HG02981 (cell line): ENCODE measurements around the gene THOC1.

Experiments
- ATAC-seq: cut with Tn5 transposase; IDR thresholded peaks from one replicate; pipeline ENCODE4 v1.9.1; 2021; ENCODE audit warnings: mild to moderate bottlenecking, moderate library complexity; ENCODE audit not compliant: unreplicated experiment

THOC1 gene

DNA sequence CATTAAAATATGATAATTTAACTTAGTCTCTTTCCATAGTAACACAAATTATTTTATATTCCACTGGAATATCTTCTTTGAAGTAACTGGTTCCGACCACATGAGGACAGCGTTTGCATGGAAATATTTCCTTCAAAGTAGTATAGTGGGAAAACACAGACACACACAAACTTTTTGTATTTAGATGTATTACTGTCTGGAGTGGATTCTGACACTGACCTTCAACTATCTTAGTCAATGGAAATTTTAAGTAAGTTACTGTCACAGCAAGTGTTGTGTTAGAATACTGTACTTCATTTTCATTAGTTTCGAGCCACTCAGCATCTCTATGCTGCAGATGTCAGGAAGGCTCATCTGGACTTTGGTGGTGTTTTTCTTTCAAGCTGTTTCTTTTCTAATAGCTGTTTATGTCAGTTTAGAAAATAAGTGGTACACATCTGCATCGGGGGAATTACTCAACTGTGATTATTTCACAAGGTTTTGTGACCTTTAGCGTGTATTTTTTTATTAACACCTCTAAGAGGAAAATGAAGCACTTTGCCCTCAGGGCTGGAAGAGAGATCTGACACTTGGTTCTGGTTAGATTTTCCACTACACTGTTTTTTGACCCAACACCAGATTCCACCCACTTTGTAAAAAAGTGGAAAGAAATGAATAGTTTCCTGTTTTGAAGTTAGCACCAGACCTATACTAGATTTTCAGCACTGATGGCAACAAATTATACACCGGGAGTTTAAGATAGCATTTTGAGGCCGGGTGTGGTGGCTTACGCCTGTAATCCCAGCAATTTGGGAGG, 18.9 kb upstream of the THOC1 start:
- no peak for ATAC-seq

DNA sequence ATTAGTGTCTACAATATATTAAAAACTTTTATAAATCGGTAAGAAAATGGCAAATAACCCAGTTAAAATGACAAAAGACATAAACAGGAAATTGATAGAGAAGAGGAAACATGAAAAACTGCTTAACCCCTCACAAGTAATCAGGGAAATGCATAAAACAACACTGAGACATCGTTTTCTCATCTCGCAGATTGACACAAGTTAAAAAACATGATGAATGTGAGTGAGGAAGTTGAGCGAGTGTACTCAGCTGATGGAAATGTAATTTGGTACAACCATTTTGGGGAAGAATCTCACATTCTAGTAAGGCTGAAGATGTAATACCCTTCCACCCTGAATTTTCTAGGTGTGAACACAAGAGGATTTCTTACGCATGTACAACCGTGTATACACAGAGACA, 18.0 kb upstream of the THOC1 start:
- no peak for ATAC-seq

DNA sequence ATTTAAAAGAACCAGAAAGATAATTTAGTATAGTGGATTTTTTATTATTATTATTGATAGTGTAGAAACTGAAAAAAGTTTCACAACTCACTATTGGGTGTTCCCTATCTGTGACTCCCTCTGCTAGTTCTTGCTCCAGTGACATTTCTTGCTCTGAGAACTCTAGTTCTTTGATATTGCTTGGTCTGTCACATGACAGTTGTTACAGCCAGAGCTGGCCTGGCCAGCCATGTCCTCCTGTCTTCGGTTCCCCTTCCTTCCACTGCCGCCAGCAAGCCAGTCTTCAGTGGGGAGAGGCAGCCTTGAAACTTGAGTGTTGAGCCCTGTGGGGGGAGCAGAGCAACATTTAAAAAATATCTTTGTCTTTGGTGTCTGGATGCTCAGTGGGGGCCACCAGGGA, 7.6 kb upstream of the THOC1 start:
- no peak for ATAC-seq

DNA sequence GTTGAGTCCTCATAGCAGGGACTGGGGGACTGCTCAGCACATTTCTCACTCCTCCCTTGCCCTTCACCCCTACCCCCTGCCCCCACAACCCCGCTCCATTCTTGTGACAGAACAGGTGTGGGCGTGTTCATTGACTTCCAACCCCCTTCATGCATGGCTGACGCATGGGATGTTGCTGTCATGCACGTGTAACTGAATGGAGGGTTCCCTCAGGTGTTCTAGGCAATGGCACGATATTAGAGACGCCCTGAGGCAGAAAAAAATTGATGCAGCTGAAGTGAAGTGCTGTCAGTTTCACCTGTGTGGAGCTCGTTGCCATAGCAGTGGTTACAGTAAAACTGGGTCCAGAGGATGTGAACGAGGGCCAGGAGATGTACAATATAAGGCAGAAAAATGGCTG, 6.5 kb upstream of the THOC1 start:
- no peak for ATAC-seq

DNA sequence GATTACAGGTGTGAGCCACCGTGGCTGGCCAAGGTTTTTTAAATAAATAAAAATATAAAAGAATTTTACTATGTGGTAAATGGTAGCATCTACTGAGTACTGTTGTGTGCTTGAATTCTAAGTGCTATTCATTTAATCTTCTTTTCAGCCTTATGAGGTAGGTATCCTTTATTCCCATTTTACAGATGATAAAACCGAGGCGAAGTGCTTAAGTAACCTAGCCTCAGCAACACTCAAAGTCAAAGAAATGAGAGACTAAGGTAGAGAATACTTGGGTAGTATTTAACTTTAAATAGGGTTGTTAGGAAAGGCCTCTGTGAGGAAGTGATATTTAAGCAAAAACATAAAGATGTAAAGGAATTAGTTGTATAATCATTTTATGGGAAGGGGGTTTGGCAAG, 5.7 kb upstream of the THOC1 start:
- ATAC-seq: no peak

DNA sequence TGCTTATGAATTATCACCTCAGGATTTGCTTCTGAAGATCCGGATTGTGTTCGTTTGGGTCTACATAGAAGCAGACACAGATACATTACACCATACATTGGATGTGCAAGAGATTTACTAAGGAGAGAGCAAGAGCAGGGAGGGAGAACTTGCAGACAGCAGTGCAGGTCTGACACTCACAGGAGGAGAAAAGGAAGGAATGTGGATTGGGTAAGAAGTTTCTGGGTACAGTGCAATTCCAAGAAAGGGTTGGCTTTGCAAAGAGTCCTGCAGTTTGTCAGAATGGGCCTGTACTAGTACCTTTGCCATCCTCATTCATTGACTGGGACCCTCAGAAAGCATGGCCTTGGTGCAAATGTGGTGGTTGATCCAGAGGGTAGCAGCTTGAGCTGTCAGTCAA, 4.8 kb upstream of the THOC1 start:
- ATAC-seq: no peak

DNA sequence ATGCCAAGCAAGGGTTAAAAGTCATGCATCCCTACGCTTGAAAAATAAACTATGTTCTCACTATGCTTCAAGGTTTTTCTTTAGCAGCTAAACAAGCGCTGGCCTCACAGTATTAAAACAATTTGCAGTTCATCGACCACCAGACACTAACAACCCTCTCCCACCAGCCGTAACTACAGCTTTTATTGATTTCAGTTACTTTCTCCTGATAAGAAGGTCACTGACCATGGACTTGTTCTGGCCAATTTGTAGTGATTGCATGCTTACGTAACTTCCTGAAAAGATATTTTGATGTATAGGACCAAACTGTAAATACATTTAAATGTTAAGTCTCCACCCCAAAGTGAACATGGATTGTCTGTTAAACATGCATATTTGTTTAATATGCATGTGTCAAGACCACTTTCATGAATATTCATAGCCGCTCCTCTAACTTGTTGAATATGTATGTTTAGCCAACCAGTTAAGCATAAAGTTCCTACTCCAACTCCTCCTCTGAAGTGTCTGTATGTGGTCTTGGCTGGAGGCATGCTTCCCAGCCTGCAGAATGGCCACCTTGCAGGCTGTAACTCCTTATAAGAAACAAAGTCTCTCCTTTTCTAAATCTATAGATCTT, 1.7 kb upstream of the THOC1 start:
- ATAC-seq: no peak

DNA sequence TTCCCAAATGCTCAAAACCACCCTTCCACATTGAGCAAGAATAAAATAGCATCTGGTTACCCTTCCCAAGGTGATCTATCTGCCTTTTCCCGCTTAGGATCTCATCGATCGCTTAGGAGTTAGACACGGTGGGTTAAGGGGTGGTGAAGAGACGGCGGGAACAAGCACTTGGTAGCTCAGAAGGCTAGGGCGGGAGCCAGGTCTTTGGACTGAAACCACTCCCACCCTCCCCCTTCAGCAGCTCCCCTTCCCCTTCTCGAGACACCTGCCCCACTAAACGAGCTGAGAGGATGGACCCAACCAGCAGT, 513 bp downstream of the THOC1 start:
- no peak for ATAC-seq

DNA sequence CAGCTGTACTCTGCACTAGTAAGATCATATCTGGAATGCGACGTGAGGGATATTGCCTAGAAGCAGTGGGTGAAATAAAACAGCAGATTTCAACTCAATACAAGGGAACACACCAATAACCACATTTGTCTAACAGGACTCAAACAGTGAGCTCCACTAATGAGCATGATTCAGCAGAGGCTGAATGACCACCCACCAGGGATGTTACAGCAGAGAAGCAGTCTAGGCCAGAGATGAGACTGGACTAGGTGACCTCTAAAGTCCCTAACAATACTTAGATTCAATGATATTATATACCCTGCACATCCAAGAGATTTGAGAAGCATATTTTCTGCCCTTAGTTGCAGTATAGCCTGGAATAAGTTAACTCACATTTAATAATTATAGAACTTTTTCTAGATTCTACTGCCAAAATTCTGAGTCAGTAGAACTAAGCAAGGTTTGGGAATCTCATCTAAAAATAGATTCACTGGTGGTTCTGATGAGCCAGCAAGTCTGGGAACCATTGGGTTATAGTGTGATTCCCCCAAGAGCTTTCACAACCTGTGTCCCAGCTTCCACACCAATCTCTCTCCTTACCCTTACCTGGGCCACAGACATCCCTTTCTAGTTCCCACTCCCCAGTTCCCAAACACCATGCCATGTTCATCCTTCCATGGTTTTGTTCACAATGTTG, 6.3 kb downstream of the THOC1 start:
- ATAC-seq: no peak

DNA sequence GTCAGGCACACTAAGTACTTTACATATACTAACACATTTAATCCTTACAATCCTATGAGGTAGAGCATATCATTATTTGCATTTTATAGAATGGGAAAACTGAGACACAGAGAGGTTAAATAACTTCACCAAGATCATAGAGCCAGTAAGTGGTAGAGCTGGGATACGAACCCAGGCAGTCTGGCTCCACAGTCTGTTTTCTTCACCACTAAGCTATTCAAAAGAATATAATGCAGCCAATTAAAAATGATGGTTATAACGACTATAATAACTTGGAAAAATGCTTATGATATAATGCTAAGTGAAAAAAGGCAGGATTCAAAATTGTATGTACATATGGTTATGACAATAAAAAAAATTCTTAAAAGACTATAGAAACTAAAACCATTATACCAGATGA, 7.3 kb downstream of the THOC1 start:
- ATAC-seq: no peak

DNA sequence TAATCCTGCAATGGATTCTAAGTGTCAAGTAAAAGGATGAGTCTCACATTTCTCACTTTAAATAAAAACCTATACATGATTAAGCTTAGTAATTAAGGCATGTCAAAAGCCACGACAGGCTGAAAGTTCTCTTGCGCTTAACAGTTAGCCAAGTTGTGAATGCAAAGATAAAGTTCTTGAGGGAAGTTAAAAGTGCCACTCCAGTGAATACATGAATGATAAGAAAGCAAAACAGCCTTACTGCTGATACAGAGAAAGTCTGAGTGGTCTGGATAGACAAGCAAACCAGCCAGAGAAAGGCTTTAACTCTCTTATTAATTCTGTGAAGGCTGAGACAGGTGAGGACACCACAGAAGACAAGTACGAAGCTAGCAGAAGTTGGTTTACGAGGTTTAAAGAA, 12.7 kb downstream of the THOC1 start:
- ATAC-seq: no peak

DNA sequence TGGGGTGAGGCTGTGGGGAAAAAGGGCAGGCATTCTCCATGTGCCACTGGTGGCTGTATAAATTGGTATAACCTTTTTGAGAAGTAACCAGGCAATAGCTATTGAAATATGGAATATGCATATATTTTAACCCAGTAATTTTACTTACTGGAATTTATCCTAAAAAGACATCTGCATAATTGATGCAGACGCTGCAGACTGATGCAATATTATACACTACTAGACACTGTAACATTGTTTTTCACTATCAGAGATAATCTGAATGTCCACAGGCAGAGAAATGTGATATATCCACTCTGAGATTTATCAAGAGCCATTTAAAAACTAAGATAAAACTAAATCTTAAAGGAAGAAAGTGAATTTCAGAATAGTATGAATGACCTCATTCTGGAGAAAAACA, 14.7 kb downstream of the THOC1 start:
- ATAC-seq: no peak

DNA sequence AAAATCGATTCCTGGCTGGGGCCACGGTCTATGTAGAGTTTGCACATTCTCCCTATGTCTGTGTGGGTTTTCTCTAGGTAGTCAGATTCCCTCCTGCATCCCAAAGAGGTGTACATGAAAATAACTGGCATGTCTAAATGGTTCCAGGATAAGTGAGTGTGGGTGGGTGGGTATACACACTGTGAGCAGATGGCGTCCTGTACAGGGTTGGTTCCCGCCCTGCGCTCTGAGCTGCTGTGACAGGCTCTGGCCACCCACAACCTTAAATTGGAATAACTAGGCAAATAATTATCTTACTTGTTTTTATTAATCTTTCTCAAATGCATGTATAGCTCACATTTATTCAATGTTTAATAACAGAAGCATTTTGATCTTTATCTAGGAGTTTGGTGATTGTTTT, 16.3 kb downstream of the THOC1 start:
- ATAC-seq: no peak

DNA sequence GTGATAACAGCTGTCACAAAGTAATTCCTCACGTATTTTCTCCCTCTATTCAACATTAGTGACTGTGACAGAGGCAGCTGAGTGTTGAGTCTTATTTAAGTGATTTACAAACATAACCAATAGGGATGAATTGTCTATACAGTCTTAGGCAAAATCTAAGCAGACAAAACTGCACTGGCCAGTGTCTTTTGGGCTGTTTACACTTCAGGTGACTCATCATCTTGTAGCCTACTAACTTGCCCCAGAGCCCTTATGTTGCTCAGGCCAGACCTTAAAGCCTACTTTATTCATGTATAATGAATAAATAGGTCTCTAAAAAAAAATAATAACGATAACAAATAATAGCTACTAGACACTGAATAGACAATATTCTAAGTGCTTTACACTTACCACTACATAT, 17.2 kb downstream of the THOC1 start:
- ATAC-seq: no peak

DNA sequence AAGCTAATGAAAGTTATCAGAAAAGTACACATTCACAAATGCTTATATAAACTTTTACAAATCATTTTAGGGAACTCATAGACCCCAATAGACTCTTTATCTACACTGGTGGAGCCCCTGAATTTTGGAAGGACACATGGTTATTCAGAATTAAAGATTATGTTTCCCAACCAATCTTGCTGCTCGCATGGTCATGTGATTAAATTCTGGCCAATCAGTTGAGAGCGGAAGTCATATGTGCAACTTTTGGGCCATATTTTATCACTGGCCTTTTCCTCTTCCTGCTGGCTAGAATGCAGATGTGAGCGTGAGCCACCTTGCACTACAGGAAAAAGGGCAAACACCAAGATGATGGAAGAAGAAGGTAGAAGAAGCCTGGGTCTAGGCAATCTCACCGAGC, 19.8 kb downstream of the THOC1 start:
- no peak for ATAC-seq

DNA sequence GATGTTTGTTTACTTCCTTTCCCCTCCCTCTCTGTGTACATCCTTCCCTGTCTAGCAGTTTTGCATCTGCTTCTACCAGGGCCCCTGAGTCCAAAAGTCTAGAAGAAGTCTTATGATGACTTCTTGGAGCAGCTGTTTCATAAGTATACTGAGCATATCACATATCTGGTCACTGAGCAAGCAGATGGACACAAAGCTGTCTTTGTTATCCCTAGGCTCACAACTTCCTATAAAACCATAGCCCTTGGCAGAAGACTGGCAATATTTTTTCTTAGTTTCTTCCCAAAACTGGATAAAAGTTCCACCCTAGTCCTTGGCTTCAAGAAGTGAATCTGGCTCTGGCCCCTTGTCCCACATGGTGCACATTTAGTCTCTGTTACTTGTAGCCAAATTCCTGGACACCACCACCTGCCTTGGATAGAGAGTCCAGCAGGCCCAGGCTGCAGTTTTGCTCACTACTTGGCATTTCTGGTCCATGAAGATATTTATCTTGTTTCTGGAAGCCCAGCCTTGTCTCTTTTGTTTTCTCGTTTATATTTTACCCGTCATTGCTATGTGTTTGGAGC, 22.5 kb downstream of the THOC1 start:
- ATAC-seq: no peak

DNA sequence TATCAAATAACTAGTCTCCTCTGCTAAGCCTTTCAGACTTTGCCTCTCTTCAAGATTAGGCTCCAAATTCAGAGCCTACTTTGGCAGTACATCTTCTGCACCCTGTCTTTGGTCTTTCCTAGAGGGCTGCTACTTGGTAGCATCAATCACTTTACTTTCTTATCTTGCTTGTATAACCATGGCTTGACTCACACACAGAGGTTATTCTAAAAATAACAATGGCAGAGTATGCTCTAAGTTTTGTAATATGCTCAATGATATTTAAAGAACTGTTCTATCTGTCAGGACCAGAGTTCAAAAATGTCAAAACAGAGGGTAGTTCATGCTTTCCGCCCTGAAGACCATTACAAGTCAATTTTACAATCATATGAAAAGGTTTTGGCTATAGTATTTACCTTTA, 27.7 kb downstream of the THOC1 start:
- no peak for ATAC-seq

DNA sequence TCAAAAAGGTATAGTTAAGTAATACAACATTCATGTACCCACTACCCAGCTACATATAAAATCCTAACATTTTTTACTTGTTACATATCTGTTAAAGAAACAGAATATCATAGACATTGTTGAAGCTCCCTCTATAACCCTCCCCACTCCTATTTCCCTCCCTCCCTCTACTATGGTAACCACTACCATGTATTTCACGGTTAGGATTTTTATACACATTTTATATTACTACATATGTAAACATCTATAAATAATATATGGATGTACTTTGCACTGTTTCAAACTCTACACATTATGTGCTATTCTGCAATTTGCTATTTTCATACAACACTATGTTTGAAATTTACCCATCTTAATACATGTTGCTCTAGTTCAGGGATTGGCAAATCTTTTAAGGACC, 36.3 kb downstream of the THOC1 start:
- ATAC-seq: no peak

DNA sequence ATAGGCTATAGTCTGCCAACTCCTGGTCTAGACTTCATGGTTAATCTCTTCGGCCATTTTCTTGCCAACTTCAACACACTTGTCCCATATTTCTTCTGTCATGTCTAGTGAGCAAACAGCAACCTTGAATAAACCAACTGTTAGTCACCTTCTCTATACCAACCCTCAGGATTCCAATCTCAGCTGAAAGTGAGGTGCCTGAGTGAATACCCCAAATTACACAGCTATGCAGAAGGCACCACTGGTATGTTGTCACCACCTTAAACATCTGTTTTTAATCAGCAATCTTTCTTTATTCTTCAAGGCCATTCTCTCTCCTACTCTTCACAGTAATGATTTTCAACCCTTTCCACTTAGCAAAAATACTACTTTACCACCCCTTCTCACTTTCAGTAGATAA, 39.3 kb downstream of the THOC1 start:
- no peak for ATAC-seq

DNA sequence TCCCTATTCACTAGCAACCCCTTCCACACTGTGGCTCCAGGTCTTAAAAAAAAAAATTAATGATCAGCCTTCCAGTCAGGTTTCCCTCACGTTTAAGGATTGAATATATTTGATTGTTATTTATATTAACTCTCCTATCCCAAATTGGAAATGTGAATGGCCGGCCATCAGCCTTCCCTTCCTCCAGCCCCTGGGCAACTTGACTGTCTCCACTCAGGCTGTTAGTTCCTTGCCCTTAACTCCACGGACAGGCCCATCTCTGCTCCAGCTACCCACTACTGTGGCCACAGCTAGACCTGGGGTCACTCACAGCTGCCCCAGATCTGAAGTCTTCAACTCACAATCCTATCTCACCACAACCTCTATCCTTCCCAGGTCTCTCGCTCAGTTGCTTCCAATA, 39.9 kb downstream of the THOC1 start:
- no peak for ATAC-seq

DNA sequence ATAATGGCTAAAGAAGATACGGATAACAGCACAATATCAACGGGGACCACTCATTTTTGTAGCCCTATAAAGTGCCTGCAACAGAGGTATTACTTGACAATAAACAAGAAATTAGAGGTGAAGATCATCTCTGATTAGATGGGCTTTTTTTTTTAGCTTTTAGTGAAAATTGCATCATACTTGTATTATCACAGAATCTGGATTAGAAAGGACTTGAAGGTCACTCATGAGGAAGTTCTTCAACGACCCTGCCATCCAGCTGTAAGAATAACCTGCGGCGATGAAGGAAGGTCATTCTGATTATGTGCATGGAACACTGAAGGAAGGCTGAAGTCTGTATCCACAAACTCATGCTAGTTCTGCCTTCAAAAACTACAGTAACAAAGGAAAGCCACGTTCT, 40.5 kb downstream of the THOC1 start:
- no peak for ATAC-seq

DNA sequence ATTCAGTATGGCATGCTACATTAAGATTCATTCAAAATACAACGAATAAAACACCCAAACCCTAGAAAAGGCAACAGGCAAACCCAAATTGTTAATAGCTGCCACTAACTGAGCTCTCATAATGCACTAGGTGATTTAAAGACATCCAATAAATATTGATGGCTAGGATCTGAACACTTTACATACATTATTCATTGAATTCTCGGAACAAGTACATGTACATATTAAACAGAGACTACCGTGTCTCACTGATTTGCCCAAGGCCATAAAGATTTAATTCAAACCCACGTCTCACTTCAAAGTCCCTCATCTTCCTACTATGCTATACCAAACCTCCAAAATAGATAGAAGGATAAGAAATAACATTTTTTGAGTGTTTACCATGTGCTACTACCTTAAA, 42.1 kb downstream of the THOC1 start:
- ATAC-seq: no peak
